ENCODE measurements around the gene OTULIN. TPM values are rescaled to one million over a fixed set of nuclear protein-coding genes. Genes with fewer than 3 reads are reported as not detected.

OTULIN gene
- total RNA-seq, 4 donors from 2014 or later, result 44.8 to 155 (median 62.5) TPM

GRCh38 chr5:14630671-14631070, 33.8 kb upstream of the OTULIN start:
- DNase-seq (ENCODE audit: low spot score in 2 of 2), result no peak
- no peaks in the 10 kb centered on the region for H3K36me3 ChIP-seq
- H3K9me3 ChIP-seq, result no peaks in the 10 kb centered on the region
- H3K4me1 ChIP-seq, result no peaks in the 10 kb centered on the region
- TF ChIP-seq EP300 (IDR thresholded peaks at IDR 0.05) (no peak), POLR2A (IDR thresholded peaks at IDR 0.05) (no peak), POLR2AphosphoS5 (IDR thresholded peaks at IDR 0.05) (no peak)
- no peaks in the 10 kb centered on the region for H3K27me3 ChIP-seq
- 84% methylated on average over 2 of the region's 2 CpGs for WGBS
- no peak overlapping the region for H3K27ac ChIP-seq
- no peak overlapping the region for H3K4me3 ChIP-seq

- TF ChIP-seq POLR2A (IDR thresholded peaks at IDR 0.05), result no peak
- TF ChIP-seq CTCF (IDR thresholded peaks at IDR 0.05), result no peak
- no peak for TF ChIP-seq EP300 (IDR thresholded peaks at IDR 0.05)
- no peak for TF ChIP-seq POLR2AphosphoS5 (IDR thresholded peaks at IDR 0.05)
- Histone ChIP-seq H3K27ac (no peak overlapping the region), H3K4me3 (no peak overlapping the region), H3K27me3 (no peaks in the 10 kb centered on the region), H3K9me3 (no peaks in the 10 kb centered on the region), H3K36me3 (no peaks in the 10 kb centered on the region), H3K4me1 (no peaks in the 10 kb centered on the region)
- WGBS, result 72% methylated on average over 2 of the region's 2 CpGs
- DNase-seq (ENCODE audit: low spot score in 2 of 2), result no peak
These were observed 28.9 kb upstream of the OTULIN start for GRCh38 chr5:14635656-14636055.

GRCh38 chr5:14640765-14641164, 23.8 kb upstream of the OTULIN start:
- no peaks in the 10 kb centered on the region for H3K4me1 ChIP-seq
- no peak for DNase-seq (ENCODE audit: low spot score in 2 of 2)
- no peaks in the 10 kb centered on the region for H3K27me3 ChIP-seq
- no peaks in the 10 kb centered on the region for H3K9me3 ChIP-seq
- TF ChIP-seq EP300 (IDR thresholded peaks at IDR 0.05) (no peak), POLR2A (IDR thresholded peaks at IDR 0.05) (no peak), POLR2AphosphoS5 (IDR thresholded peaks at IDR 0.05) (no peak)
- no peak overlapping the region for H3K27ac ChIP-seq
- 73% methylated on average over 10 of the region's 10 CpGs for WGBS
- H3K36me3 ChIP-seq, result no peaks in the 10 kb centered on the region
- H3K4me3 ChIP-seq, result no peak overlapping the region

- Histone ChIP-seq H3K36me3 (no peaks in the 10 kb centered on the region), H3K27ac (no peak overlapping the region), H3K4me1 (peaks cover 4% of the 10 kb centered on the region), H3K4me3 (no peak overlapping the region), H3K9me3 (no peaks in the 10 kb centered on the region), H3K27me3 (peaks cover 3% of the 10 kb centered on the region)
- no peak for DNase-seq (ENCODE audit: low spot score in 2 of 2)
- TF ChIP-seq POLR2A (IDR thresholded peaks at IDR 0.05), result no peak
- no peak for TF ChIP-seq EP300 (IDR thresholded peaks at IDR 0.05)
- TF ChIP-seq CTCF (IDR thresholded peaks at IDR 0.05), result no peak
- 84% methylated on average over 1 of the region's 1 CpG for WGBS
These were observed 19.8 kb upstream of the OTULIN start for GRCh38 chr5:14644623-14645237.

- Histone ChIP-seq H3K4me1 (peaks cover 4% of the 10 kb centered on the region), H3K4me3 (no peak overlapping the region), H3K27ac (no peak overlapping the region), H3K27me3 (peaks cover 3% of the 10 kb centered on the region), H3K9me3 (no peaks in the 10 kb centered on the region), H3K36me3 (no peaks in the 10 kb centered on the region)
- no peak for DNase-seq (ENCODE audit: low spot score in 2 of 2)
- TF ChIP-seq EP300 (IDR thresholded peaks at IDR 0.05) (no peak), POLR2AphosphoS5 (IDR thresholded peaks at IDR 0.05) (no peak), CTCF (IDR thresholded peaks at IDR 0.05) (no peak), POLR2A (IDR thresholded peaks at IDR 0.05) (no peak)
- WGBS, result 72% methylated on average over 3 of the region's 3 CpGs
These were observed 14.5 kb upstream of the OTULIN start for GRCh38 chr5:14650052-14650451.

GRCh38 chr5:14655146-14655741, 9.3 kb upstream of the OTULIN start:
- DNase-seq (ENCODE audit: low spot score in 2 of 2), result no peak
- no peaks in the 10 kb centered on the region for H3K4me1 ChIP-seq
- WGBS, result 51% methylated on average over 4 of the region's 4 CpGs
- H3K36me3 ChIP-seq, result no peaks in the 10 kb centered on the region
- no peak for TF ChIP-seq POLR2AphosphoS5 (IDR thresholded peaks at IDR 0.05)
- TF ChIP-seq POLR2A (IDR thresholded peaks at IDR 0.05), result no peak
- no peak for TF ChIP-seq CTCF (IDR thresholded peaks at IDR 0.05)
- no peak for TF ChIP-seq EP300 (IDR thresholded peaks at IDR 0.05)
- no peaks in the 10 kb centered on the region for H3K27me3 ChIP-seq
- no peaks in the 10 kb centered on the region for H3K9me3 ChIP-seq
- H3K4me3 ChIP-seq, result no peak overlapping the region
- no peak overlapping the region for H3K27ac ChIP-seq
